IMR-90 (cell line): ENCODE data around the gene SLC4A9. TPM values are rescaled to one million over a fixed set of nuclear protein-coding genes. Genes with fewer than 3 reads are reported as not detected.

Experiments
- ATAC-seq: fragments of 200-7000 bp; cut with Tn5 transposase; 2 replicates; pipeline ENCODE4 v1.9.1; 2020; ENCODE audit warnings: low read depth, mild to moderate bottlenecking, moderate library complexity
- BruUV-seq: library from RNA; stranded (reverse); fragments of 400-500 nt; replicated peaks from 2 replicates; lab custom pipeline; 2021; lab: Mats Ljungman, UMichigan
- CTCF ChIA-PET: fragments of 300-600 bp; formaldehyde crosslinking; extraction: SDS; loops from one replicate; lab custom pipeline; 2021; ENCODE audit warnings: antibody characterized with exemption; lab: Yijun Ruan, JAX
- POLR2A ChIA-PET: fragments of 300-600 bp; sonication (Branson Sonifier 250); formaldehyde crosslinking; loops from one replicate; lab custom pipeline; 2022; ENCODE audit warnings: antibody characterized with exemption; ENCODE audit not compliant: unreplicated experiment; lab: Charles Lee
- DNase-seq: peaks from one replicate; pipeline ENCODE4 v3.0.0; 2013
- H2AFZ ChIP-seq: replicated peaks from 2 replicates; pipeline ENCODE3; 2013; ENCODE audit warnings: low read length, mild to moderate bottlenecking; ENCODE audit not compliant: poor library complexity
- H2AK5ac ChIP-seq: 2 replicates; pipeline ENCODE4 v1.6.1; 2013; ENCODE audit warnings: low read depth, low read length, inconsistent platforms
- H2AK9ac ChIP-seq: replicated peaks from 2 replicates; pipeline ENCODE3; 2013; ENCODE audit warnings: mild to moderate bottlenecking, low read depth, low read length, moderate library complexity; ENCODE audit not compliant: poor library complexity
- H2BK120ac ChIP-seq: 2 replicates; pipeline ENCODE4 v1.6.1; 2013; ENCODE audit warnings: low read depth, low read length, inconsistent platforms
- H2BK15ac ChIP-seq: 3 replicates; pipeline ENCODE4 v1.6.1; 2013; ENCODE audit warnings: low read depth, low read length, inconsistent platforms
- H2BK20ac ChIP-seq: 2 replicates; pipeline ENCODE4 v1.6.1; 2013; ENCODE audit warnings: low read depth, mild to moderate bottlenecking, inconsistent platforms, low read length, moderate library complexity
- H2BK5ac ChIP-seq: 2 replicates; pipeline ENCODE4 v1.6.1; 2013; ENCODE audit warnings: mild to moderate bottlenecking, low read depth, low read length, inconsistent platforms; ENCODE audit not compliant: poor library complexity, severe bottlenecking
- H3K14ac ChIP-seq: replicated peaks from 2 replicates; pipeline ENCODE4 v1.6.1; 2013; ENCODE audit warnings: low read depth, low read length, inconsistent platforms
- H3K18ac ChIP-seq: 2 replicates; pipeline ENCODE4 v1.6.1; 2013; ENCODE audit warnings: low read depth, low read length, control low read depth
- H3K23ac ChIP-seq: 2 replicates; pipeline ENCODE4 v1.6.1; 2013; ENCODE audit warnings: low read depth, low read length, inconsistent platforms
- H3K27ac ChIP-seq: 2 replicates; pipeline ENCODE4 v1.5.1; 2013; ENCODE audit warnings: mild to moderate bottlenecking, control low read depth, low read length; ENCODE audit not compliant: insufficient read depth
- H3K27me3 ChIP-seq: 2 replicates; pipeline ENCODE4 v1.6.1; 2013; ENCODE audit warnings: low read length; ENCODE audit not compliant: control insufficient read depth, insufficient read depth
- H3K36me3 ChIP-seq: 2 replicates; pipeline ENCODE4 v1.6.1; 2013; ENCODE audit warnings: low read length, mixed read lengths; ENCODE audit not compliant: control insufficient read depth, insufficient read depth
- H3K4ac ChIP-seq: 2 replicates; pipeline ENCODE4 v1.6.1; 2013; ENCODE audit warnings: low read depth, low read length, inconsistent platforms
- H3K4me1 ChIP-seq: 2 replicates; pipeline ENCODE4 v1.6.1; 2013; ENCODE audit warnings: low read length, mixed read lengths; ENCODE audit not compliant: control insufficient read depth, insufficient read depth
- H3K4me2 ChIP-seq: 2 replicates; pipeline ENCODE4 v1.6.1; 2013; ENCODE audit warnings: low read depth, mild to moderate bottlenecking, control low read depth, low read length, moderate library complexity
- H3K4me3 ChIP-seq: 2 replicates; pipeline ENCODE4 v1.5.1; 2013; ENCODE audit warnings: low read depth, mild to moderate bottlenecking, control low read depth, low read length, moderate library complexity; ENCODE audit not compliant: insufficient read depth
- H3K56ac ChIP-seq: 2 replicates; pipeline ENCODE4 v1.6.1; 2013; ENCODE audit warnings: low read length, inconsistent platforms; ENCODE audit not compliant: insufficient read depth; ENCODE audit errors: extremely low read depth
- H3K79me1 ChIP-seq, 2 experiments: 2 replicates each; pipeline ENCODE4 v1.6.1; 2013; ENCODE audit warnings: low read length in 2 of 2, inconsistent platforms in 1 of 2, low read depth in 1 of 2
- H3K9ac ChIP-seq: 2 replicates; pipeline ENCODE4 v1.6.1; 2013; ENCODE audit warnings: low read depth, low read length, control low read depth
- H3K9me1 ChIP-seq: 2 replicates; pipeline ENCODE4 v1.6.1; 2013; ENCODE audit warnings: low read length, inconsistent platforms; ENCODE audit not compliant: insufficient read depth
- H3K9me3 ChIP-seq: 2 replicates; pipeline ENCODE4 v1.6.1; 2013; ENCODE audit warnings: low read length; ENCODE audit not compliant: control insufficient read depth, insufficient read depth
- H4K20me1 ChIP-seq: 2 replicates; pipeline ENCODE4 v1.6.1; 2013; ENCODE audit warnings: low read length, inconsistent platforms; ENCODE audit not compliant: insufficient read depth
- H4K5ac ChIP-seq: 2 replicates; pipeline ENCODE4 v1.6.1; 2013; ENCODE audit warnings: mild to moderate bottlenecking, low read depth, low read length, control low read depth
- H4K8ac ChIP-seq, 2 experiments: 2 replicates each; pipeline ENCODE4 v1.6.1; 2013; ENCODE audit warnings: low read depth in 2 of 2, low read length in 2 of 2, control low read depth in 1 of 2, inconsistent platforms in 1 of 2
- H4K91ac ChIP-seq: 2 replicates; pipeline ENCODE4 v1.6.1; 2013; ENCODE audit warnings: low read depth, low read length, inconsistent platforms; ENCODE audit not compliant: insufficient read depth
- CEBPB ChIP-seq: IDR thresholded peaks from 2 replicates; pipeline ENCODE4 v1.6.1; 2012; ENCODE audit warnings: low read depth, low read length, improper control_type of control experiment
- CTCF ChIP-seq: conservative IDR thresholded peaks from 2 replicates; pipeline ENCODE4 v1.5.1; 2012; ENCODE audit warnings: mild to moderate bottlenecking, low read depth, low read length, improper control_type of control experiment
- FOS ChIP-seq: fragments of 150-350 bp; IDR thresholded peaks from 2 replicates; pipeline ENCODE4 v1.6.1; 2016; ENCODE audit warnings: low read depth, low read length
- WGBS, 2 experiments: methylation state at CpG; one replicate each; pipeline versions ENCODE4 v1.1.5 to v1.1.7; 2013; ENCODE audit warnings: missing lambda C conversion rate in 2 of 2; ENCODE audit not compliant: insufficient read length in 1 of 2; ENCODE audit errors: extremely low coverage in 2 of 2; 5-methylcytosine and 5-hydroxymethylcytosine counted together
- dilution Hi-C: fragments of 300-500 bp; cut with HindIII; formaldehyde crosslinking; loops from one replicate; pipeline ENCODE4 v1.14.3; 2018; ENCODE audit warnings: low sequenced_read_pairs; ENCODE audit not compliant: unreplicated experiment
- in situ Hi-C: fragments of 300-500 bp; cut with MboI; formaldehyde crosslinking; loops from 3 replicates; pipeline ENCODE4 v1.14.3; 2019; ENCODE audit warnings: low sequenced_read_pairs, inconsistent platforms, mixed read lengths
- intact Hi-C: fragments of 100-400 bp; cut with micrococcal nuclease; formaldehyde crosslinking; loops from 2 replicates; pipeline ENCODE4 v1.10.0; 2022
- polyA plus RNA-seq, 3 experiments: library from polyadenylated mRNA; depleted of rRNA; stranded (reverse); fragments of >200 nt; gene quantifications; 2 replicates each; pipeline ENCODE4 v1.2.3, GENCODE V29; 2012; ENCODE audit warnings: low replicate concordance in 1 of 3
- total RNA-seq: library from RNA; depleted of rRNA; stranded (reverse); fragments of >200 nt; gene quantifications from 2 replicates; pipeline ENCODE4 v1.2.3, GENCODE V29; 2012

Gene SLC4A9
- total and polyA plus RNA-seq, 2 of the 4 experiments (the other 2 are of a cell fraction), result not detected

GRCh38 chr5:140338908-140339307 lies 21.1 kb upstream of the SLC4A9 start:
- ATAC-seq (no peak), DNase-seq (no peak)
- no peak overlapping the region for H3K4me3 ChIP-seq
- POLR2A ChIA-PET, result no interaction called here
- intact Hi-C loops, result no loop called here
- H2AFZ ChIP-seq, result no peak overlapping the region
- no TSS peak for BruUV-seq
- no peak overlapping the region for H3K27ac ChIP-seq
- no peak overlapping the region for H2BK120ac ChIP-seq
- peaks cover 29 to 65% of the 10 kb centered on the region in 2 experiments for H3K79me1 ChIP-seq
- no peaks in the 10 kb centered on the region for H3K9me3 ChIP-seq
- WGBS, 2 experiments, result no CpG with 5 or more reads among the region's 2 CpGs
- no peak overlapping the region for H4K5ac ChIP-seq
- H3K14ac ChIP-seq, result no peak overlapping the region
- no peak overlapping the region for H2AK5ac ChIP-seq
- no peak overlapping the region for H3K9ac ChIP-seq
- no peak overlapping the region for H2BK15ac ChIP-seq
- no peak overlapping the region for H2BK5ac ChIP-seq
- dilution Hi-C loops, result no loop called here
- H4K8ac ChIP-seq, result no peak overlapping the region
- H3K4ac ChIP-seq, result no peak overlapping the region
- H4K20me1 ChIP-seq, result no peaks in the 10 kb centered on the region; the same call in none of the 2 replicates
- TF ChIP-seq FOS (no peak), CTCF (no peak), CEBPB (0 out of 2 replicates have a peak, but pooled peaks have one; percentile 37)
- H3K4me1 ChIP-seq, result peaks cover 6% of the 10 kb centered on the region
- no peak overlapping the region for H3K4me2 ChIP-seq
- H3K56ac ChIP-seq, result no peak overlapping the region
- in situ Hi-C loops, result no loop called here
- H3K18ac ChIP-seq, result no peak overlapping the region
- H3K36me3 ChIP-seq, result peaks cover 16% of the 10 kb centered on the region; the same call in 1 of the 2 replicates
- peaks cover 21% of the 10 kb centered on the region for H3K9me1 ChIP-seq
- H2AK9ac ChIP-seq, result no peak overlapping the region
- no peak overlapping the region for H3K23ac ChIP-seq
- CTCF ChIA-PET, result no interaction called here
- H3K27me3 ChIP-seq, result no peaks in the 10 kb centered on the region
- no peak overlapping the region for H4K91ac ChIP-seq
- H2BK20ac ChIP-seq, result no peak overlapping the region
